GM12891 (cell line): ENCODE data around the gene APOL4.
"Not testable (repeated sequence)": the region's sequence is repeated elsewhere in the genome, so short reads cannot be mapped to it uniquely, and the experiment has no call there.

ENCODE experiments used
- DNase-seq: peaks from one replicate; pipeline ENCODE4 v3.0.0; 2011; ENCODE audit warnings: low spot score; ENCODE audit not compliant: insufficient read length
- FAIRE-seq: peaks from 2 replicates; lab custom pipeline; 2011; peaks lifted over from hg19 to GRCh38; lab: Jason Lieb, UNC
- PAX5 ChIP-seq: IDR thresholded peaks from 2 replicates; pipeline ENCODE4 v1.6.1; 2011; ENCODE audit warnings: low read length, moderate library complexity, mild to moderate bottlenecking; ENCODE audit not compliant: insufficient read depth, severe bottlenecking
- POLR2A ChIP-seq: IDR thresholded peaks from 2 replicates; pipeline ENCODE4 v1.6.1; 2011; ENCODE audit warnings: low read depth, low read length, control low read depth
- POLR2AphosphoS5 ChIP-seq: IDR thresholded peaks from 2 replicates; pipeline ENCODE4 v1.6.1; 2011; ENCODE audit warnings: low read depth, low read length, control low read depth
- POU2F2 ChIP-seq: IDR thresholded peaks from 2 replicates; pipeline ENCODE4 v1.6.1; 2011; ENCODE audit warnings: low read depth, mild to moderate bottlenecking, control low read depth, low read length, moderate library complexity
- SPI1 ChIP-seq: IDR thresholded peaks from 2 replicates; pipeline ENCODE4 v1.6.1; 2011; ENCODE audit warnings: low read depth, low read length, control low read depth
- TAF1 ChIP-seq: IDR thresholded peaks from 2 replicates; pipeline ENCODE4 v1.6.1; 2011; ENCODE audit warnings: low read depth, low read length, control low read depth

Gene APOL4

DNA sequence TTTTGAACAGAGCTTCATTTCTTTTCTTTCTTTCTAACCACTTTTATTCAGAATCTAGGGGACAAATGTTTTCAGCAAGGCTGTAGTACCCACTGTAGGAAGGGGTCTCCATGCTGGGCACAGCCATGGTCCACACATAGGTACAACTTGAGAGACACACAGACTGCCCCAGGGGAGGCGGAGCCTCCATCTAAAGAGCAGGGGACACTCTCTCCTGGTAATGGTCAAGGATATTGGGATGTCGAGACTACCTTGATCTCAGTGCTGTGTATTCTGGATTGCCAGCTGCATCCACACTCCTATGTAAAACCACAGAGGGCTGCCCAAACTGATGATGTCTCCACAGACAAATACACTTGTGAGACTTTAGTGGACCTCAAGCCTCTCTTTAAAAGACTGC, 38.1 kb downstream of the APOL4 start:
- DNase-seq (no peak), FAIRE-seq (peak; percentile 58)
- TF ChIP-seq TAF1 (no peak), POU2F2 (no peak), POLR2AphosphoS5 (no peak), POLR2A (no peak)

GRCh38 chr22:36162127-36163034, 39.2 kb downstream of the APOL4 start:
- FAIRE-seq (peak; percentile 94), DNase-seq (no peak)
- peak; percentile 97 for TF ChIP-seq SPI1
- no peak for TF ChIP-seq POLR2AphosphoS5

GRCh38 chr22:36161793-36162126, 39.8 kb downstream of the APOL4 start:
- not testable (repeated sequence) for DNase-seq
- peak; percentile 63 for FAIRE-seq

DNA sequence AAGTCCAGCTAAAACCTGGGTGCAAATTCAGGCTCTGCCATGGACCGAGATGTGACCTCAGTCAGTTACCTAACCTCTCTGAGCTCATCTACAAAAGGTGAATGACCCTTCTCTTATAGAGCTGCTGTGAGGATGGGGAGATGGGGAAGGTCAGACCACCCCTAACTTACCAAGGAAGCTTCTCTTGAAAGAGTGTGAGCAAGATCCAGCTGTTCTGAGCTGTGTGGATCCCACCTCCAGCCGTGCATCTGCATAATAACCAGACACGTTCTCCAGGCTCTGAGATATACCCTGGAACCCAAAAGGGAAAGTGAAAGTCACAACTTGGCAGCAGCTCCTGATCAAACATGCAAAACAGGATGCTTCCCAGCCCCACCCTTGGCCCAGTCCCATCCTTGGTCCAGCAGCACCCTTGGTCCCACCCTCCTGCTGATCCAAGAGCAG, 41.1 kb downstream of the APOL4 start, which contains the start of gene APOL3:
Gene APOL3 (minus strand): TSS at position 257 of the 444 bp plus-strand sequence. CDS start 11,700 bp downstream, outside the sequence.
- no peak for DNase-seq
- TF ChIP-seq POLR2A (peak; percentile 44; the same call in 1 of the 2 replicates), PAX5 (no peak)
- FAIRE-seq, result peak; percentile 96

GRCh38 chr22:36156515-36157419, 44.8 kb downstream of the APOL4 start:
- 0 out of 2 replicates have a peak, but pooled peaks have one; percentile 22 for TF ChIP-seq TAF1
- no peak for TF ChIP-seq PAX5
- DNase-seq, result no peak
- peak; percentile 33 for FAIRE-seq

DNA sequence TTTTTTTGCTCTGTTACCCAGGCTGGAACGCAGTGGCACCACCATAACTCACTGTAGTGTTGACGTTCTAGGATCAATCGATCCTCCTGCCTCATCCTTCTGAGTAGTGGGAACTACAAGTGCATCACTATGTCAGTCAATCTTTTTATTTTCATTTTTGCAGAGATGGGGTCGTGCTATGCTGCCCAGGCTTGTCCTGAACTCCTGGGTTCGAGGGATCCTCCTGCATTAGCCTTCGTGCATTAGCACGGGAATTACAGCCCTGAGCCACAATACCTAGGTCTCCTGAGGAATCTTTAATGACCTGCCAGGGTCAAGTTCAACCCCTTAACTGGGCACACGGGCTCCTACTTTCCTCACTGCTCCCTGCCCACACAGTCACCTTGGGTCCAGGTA, 45.5 kb downstream of the APOL4 start:
- FAIRE-seq, result no peak
- no peak for DNase-seq
- TF ChIP-seq POU2F2 (no peak), POLR2AphosphoS5 (no peak), POLR2A (no peak), PAX5 (no peak), TAF1 (no peak), SPI1 (no peak)

DNA sequence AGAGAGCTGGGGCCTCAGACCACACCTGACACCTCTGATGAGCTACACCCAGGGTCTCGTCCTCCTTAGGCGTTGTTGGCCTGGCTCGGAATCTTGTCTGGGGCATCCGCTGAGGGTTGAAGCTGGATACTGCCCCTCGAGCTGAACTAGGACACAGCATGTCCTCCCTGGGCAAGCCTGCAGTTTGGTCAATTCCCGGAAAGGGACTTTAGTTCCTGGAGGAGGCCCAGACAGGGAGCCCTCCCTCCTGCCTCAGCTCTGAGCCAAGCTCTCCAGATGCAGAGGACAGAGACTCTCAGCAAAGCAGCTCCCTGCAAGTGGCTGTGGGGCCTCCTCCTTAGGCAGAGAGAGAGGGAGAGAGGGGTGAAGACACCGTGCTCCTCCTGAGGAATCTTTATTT, 45.9 kb downstream of the APOL4 start:
- DNase-seq (no peak), FAIRE-seq (no peak)

DNA sequence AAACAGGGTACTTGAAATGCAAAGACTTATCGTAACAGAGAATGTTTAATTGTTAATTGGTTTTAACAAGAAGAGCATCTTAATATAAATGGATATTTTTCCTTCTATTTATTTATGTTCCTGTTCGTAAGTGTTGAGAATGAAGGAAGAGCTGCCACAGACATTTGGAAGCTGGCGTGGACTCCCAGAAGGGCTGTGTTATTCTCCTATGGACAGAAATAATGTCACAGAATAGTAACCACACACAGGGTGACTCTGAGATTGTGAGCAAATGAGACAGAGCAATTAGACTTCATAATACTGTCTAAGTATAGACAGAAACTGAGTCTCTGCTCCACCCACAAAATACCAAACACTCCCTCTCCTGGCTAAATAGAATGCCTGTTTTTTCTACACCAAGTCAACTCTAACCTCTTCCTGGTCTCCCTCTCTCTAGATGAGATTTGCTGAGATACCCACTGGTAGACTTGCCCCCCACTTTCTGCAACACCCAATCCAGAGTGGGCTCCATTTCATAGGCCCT, 47.1 kb downstream of the APOL4 start:
- no peak for TF ChIP-seq POLR2A
- TF ChIP-seq POU2F2, result no peak
- TF ChIP-seq SPI1, result no peak
- no peak for TF ChIP-seq TAF1
- TF ChIP-seq PAX5, result no peak
- no peak for TF ChIP-seq POLR2AphosphoS5
- DNase-seq (no peak), FAIRE-seq (no peak)

More for the DNA sequence above, 45.9 kb downstream of the APOL4 start:
- TF ChIP-seq PAX5 (no peak), POLR2AphosphoS5 (no peak), TAF1 (no peak), POU2F2 (no peak), POLR2A (no peak), SPI1 (no peak)

GRCh38 chr22:36153501-36154422, 47.8 kb downstream of the APOL4 start:
- DNase-seq, result no peak
- no peak for FAIRE-seq
- TF ChIP-seq POLR2AphosphoS5 (no peak), POU2F2 (no peak), SPI1 (no peak), POLR2A (no peak), TAF1 (no peak)

GRCh38 chr22:36152821-36153220, 48.8 kb downstream of the APOL4 start:
- not testable (repeated sequence) for DNase-seq, FAIRE-seq
